ENCODE measurements around the gene UMAD1. TPM values are rescaled to one million over a fixed set of nuclear protein-coding genes. Genes with fewer than 3 reads are reported as not detected.

The UMAD1 gene
- total RNA-seq, 2 donors from 2014 or later = 21.9 to 26.3 TPM

- no peak for TF ChIP-seq CTCF (IDR thresholded peaks at IDR 0.05)
- H3K4me1 ChIP-seq = no peaks in the 10 kb centered on the region
- no peak overlapping the region for H3K9ac ChIP-seq (ENCODE audit: low read depth in 2 of 2, low read length in 2 of 2)
- no peak overlapping the region for H3K27ac ChIP-seq
- no peaks in the 10 kb centered on the region for H3K36me3 ChIP-seq
- no peaks in the 10 kb centered on the region for H3K27me3 ChIP-seq
- intact Hi-C loops (cut with DNase I) = no loop called here
- no peaks in the 10 kb centered on the region for H3K9me3 ChIP-seq
- DNase-seq = no peak
- no peak overlapping the region for H3K4me3 ChIP-seq
These were observed 262.3 kb downstream of the UMAD1 start for GRCh38 chr7:7902845-7903244.

- intact Hi-C loops (cut with DNase I) = no loop called here
- TF ChIP-seq CTCF (IDR thresholded peaks at IDR 0.05) = no peak
- H3K36me3 ChIP-seq = no peaks in the 10 kb centered on the region
- no peaks in the 10 kb centered on the region for H3K27me3 ChIP-seq
- DNase-seq = no peak
- H3K9ac ChIP-seq (ENCODE audit: low read depth in 2 of 2, low read length in 2 of 2) = no peak overlapping the region
- H3K27ac ChIP-seq = no peak overlapping the region
- no peaks in the 10 kb centered on the region for H3K9me3 ChIP-seq
- no peak overlapping the region for H3K4me3 ChIP-seq
- no peaks in the 10 kb centered on the region for H3K4me1 ChIP-seq
These were observed 266.8 kb downstream of the UMAD1 start for GRCh38 chr7:7907306-7907705.

DNA sequence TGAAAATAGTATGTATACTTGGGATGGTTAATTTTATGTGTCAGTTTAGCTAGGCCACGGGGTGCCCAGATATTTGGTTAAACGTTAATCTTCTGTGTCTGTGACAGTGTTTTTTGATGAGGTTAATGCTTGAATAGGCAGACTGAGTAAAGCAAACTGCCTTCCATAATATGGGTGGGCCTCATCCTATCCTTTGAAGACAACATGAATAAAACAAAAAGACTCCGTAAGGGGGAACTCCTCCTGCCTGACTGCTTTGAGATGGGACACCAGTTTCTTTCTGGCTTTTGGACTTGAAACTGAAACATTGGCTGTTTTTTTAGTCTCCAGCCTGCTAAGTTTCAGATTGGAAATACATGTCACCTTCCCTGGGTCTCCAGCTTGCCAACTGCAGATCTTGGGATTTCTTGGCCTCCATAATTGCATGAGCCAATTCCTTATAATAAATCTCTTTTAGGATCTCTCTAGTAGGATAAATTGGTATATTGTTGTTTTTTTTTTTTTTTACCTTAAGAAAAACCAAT is 268.1 kb downstream of the UMAD1 start:
- Histone ChIP-seq H3K36me3 (no peaks in the 10 kb centered on the region), H3K27me3 (no peaks in the 10 kb centered on the region), H3K4me3 (no peak overlapping the region), H3K27ac (no peak overlapping the region), H3K4me1 (no peaks in the 10 kb centered on the region), H3K9me3 (no peaks in the 10 kb centered on the region), H3K9ac (ENCODE audit: low read depth in 2 of 2, low read length in 2 of 2) (no peak overlapping the region)
- intact Hi-C loops (cut with DNase I) = no loop called here
- DNase-seq = no peak
- TF ChIP-seq CTCF (IDR thresholded peaks at IDR 0.05) = no peak

GRCh38 chr7:7909376-7909775 is 268.8 kb downstream of the UMAD1 start:
- Histone ChIP-seq H3K27me3 (no peaks in the 10 kb centered on the region), H3K9me3 (no peaks in the 10 kb centered on the region), H3K36me3 (no peaks in the 10 kb centered on the region), H3K27ac (no peak overlapping the region), H3K4me1 (no peaks in the 10 kb centered on the region), H3K4me3 (no peak overlapping the region), H3K9ac (ENCODE audit: low read depth in 2 of 2, low read length in 2 of 2) (no peak overlapping the region)
- intact Hi-C loops (cut with DNase I) = no loop called here
- no peak for DNase-seq
- TF ChIP-seq CTCF (IDR thresholded peaks at IDR 0.05) = no peak

DNA sequence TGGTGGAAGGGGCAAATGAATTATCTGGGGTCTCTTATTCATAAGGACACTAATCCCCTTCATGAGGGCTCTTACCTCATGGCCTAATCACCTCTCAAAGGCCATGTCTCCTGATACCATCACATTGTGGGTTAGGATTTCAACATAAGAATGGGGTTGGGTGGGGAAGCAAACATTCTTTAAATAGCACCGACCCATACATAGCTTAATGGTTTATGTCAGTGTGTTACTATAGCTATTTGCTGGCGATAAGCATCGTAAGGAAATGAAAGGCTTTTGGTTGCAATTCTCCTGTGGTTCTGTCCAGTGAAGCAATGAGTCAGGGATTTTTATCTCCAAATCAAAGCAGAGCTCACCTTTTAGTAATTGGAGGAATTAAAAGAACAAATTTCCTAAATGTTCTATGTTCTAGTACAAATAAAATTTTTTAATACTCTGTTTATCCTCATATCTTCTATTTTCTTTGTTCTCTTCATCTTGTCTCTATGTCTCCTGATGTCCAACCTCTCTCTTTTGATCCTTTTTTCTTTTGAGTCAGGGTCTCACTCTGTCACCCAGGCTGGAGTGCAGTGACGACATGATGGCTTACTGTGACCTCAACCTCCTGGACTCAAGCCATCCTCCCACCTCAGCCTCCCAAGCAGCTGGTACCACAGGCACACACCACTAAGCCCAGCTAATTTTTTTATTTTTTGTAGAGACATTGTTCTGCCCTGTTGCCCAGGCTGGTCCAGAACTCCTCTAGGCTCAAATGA is 271.0 kb downstream of the UMAD1 start:
- no peak overlapping the region for H3K9ac ChIP-seq (ENCODE audit: low read depth in 2 of 2, low read length in 2 of 2)
- no peak for DNase-seq
- H3K4me1 ChIP-seq = no peaks in the 10 kb centered on the region
- intact Hi-C loops (cut with DNase I) = no loop called here
- H3K27ac ChIP-seq = no peak overlapping the region
- no peaks in the 10 kb centered on the region for H3K9me3 ChIP-seq
- no peak for TF ChIP-seq CTCF (IDR thresholded peaks at IDR 0.05)
- H3K36me3 ChIP-seq = no peaks in the 10 kb centered on the region
- H3K4me3 ChIP-seq = no peak overlapping the region
- H3K27me3 ChIP-seq = no peaks in the 10 kb centered on the region
